ENCODE results near the gene TCN1.

Gene TCN1

GRCh38 chr11:59878575-59878974 is 12.3 kb upstream of the TCN1 start, which contains the start of gene OOSP3:
TSS of gene OOSP3 (plus strand) at chr11:59878782. CDS start at chr11:59878809, 27 bp downstream.
- Mint-ChIP-seq H3K9me3 (no peaks in the 10 kb centered on the region), H3K27ac (no peak within 1 kb of the TSS), H3K27me3 (ENCODE audit: low read depth, poor library complexity) (peaks cover 2% of the 10 kb centered on the region), H3K4me3 (no peak within 1 kb of the TSS), H3K4me1 (no peaks in the 10 kb centered on the region), H3K36me3 (ENCODE audit: low read depth) (no peaks in the 10 kb centered on the region)
- no peak for DNase-seq
- no peak for TF ChIP-seq CTCF (IDR thresholded peaks at IDR 0.05)

- DNase-seq, result no peak
- H3K4me3 Mint-ChIP-seq, result no peak overlapping the region
- H3K4me1 Mint-ChIP-seq, result no peaks in the 10 kb centered on the region
- no peaks in the 10 kb centered on the region for H3K9me3 Mint-ChIP-seq
- no peaks in the 10 kb centered on the region for H3K36me3 Mint-ChIP-seq (ENCODE audit: low read depth)
- H3K27me3 Mint-ChIP-seq (ENCODE audit: low read depth, poor library complexity), result peaks cover 2% of the 10 kb centered on the region
- no peak for TF ChIP-seq CTCF (IDR thresholded peaks at IDR 0.05)
- H3K27ac Mint-ChIP-seq, result no peak overlapping the region
Observed at GRCh38 chr11:59877784-59878183, 11.5 kb upstream of the TCN1 start.

GRCh38 chr11:59877325-59877724 is 11.0 kb upstream of the TCN1 start:
- Mint-ChIP-seq H3K27ac (no peak overlapping the region), H3K4me1 (no peaks in the 10 kb centered on the region), H3K4me3 (no peak overlapping the region), H3K9me3 (no peaks in the 10 kb centered on the region), H3K27me3 (ENCODE audit: low read depth, poor library complexity) (peaks cover 2% of the 10 kb centered on the region), H3K36me3 (ENCODE audit: low read depth) (no peaks in the 10 kb centered on the region)
- no peak for DNase-seq
- no peak for TF ChIP-seq CTCF (IDR thresholded peaks at IDR 0.05)

- no peaks in the 10 kb centered on the region for H3K36me3 Mint-ChIP-seq (ENCODE audit: low read depth)
- DNase-seq, result no peak
- H3K4me1 Mint-ChIP-seq, result no peaks in the 10 kb centered on the region
- peaks cover 2% of the 10 kb centered on the region for H3K27me3 Mint-ChIP-seq (ENCODE audit: low read depth, poor library complexity)
- no peak overlapping the region for H3K4me3 Mint-ChIP-seq
- H3K9me3 Mint-ChIP-seq, result peaks cover 6% of the 10 kb centered on the region
- TF ChIP-seq CTCF (IDR thresholded peaks at IDR 0.05), result no peak
- H3K27ac Mint-ChIP-seq, result no peak overlapping the region
Observed at GRCh38 chr11:59875856-59876519, 9.7 kb upstream of the TCN1 start.

GRCh38 chr11:59872076-59872475 is 5.8 kb upstream of the TCN1 start:
- DNase-seq, result no peak
- Mint-ChIP-seq H3K27ac (no peak overlapping the region), H3K4me3 (no peak overlapping the region), H3K27me3 (ENCODE audit: low read depth, poor library complexity) (peaks cover 2% of the 10 kb centered on the region), H3K9me3 (peaks cover 17% of the 10 kb centered on the region), H3K4me1 (no peaks in the 10 kb centered on the region), H3K36me3 (ENCODE audit: low read depth) (no peaks in the 10 kb centered on the region)
- no peak for TF ChIP-seq CTCF (IDR thresholded peaks at IDR 0.05)

GRCh38 chr11:59867946-59868345 is 1.7 kb upstream of the TCN1 start:
- Mint-ChIP-seq H3K27me3 (ENCODE audit: low read depth, poor library complexity) (peaks cover 5% of the 10 kb centered on the region), H3K27ac (no peak overlapping the region)

More at GRCh38 chr11:59867946-59868345, 1.7 kb upstream of the TCN1 start:
- no peak for DNase-seq
- Mint-ChIP-seq H3K9me3 (peaks cover 17% of the 10 kb centered on the region), H3K4me3 (no peak overlapping the region), H3K4me1 (no peaks in the 10 kb centered on the region), H3K36me3 (ENCODE audit: low read depth) (no peaks in the 10 kb centered on the region)
- no peak for TF ChIP-seq CTCF (IDR thresholded peaks at IDR 0.05)
